Esophagus muscularis mucosa (tissue), 4 donors: ENCODE data around the gene SYT17. TPM values are rescaled to one million over a fixed set of nuclear protein-coding genes. Genes with fewer than 3 reads are reported as not detected.
A peak's percentile ranks its signal among the peaks of the same experiment; 100 is the strongest.

Source experiments
- DNase-seq: peaks from one replicate; pipeline ENCODE4 v3.0.0-alpha.2; 2017; ENCODE audit errors: extremely low spot score
- H3K27ac ChIP-seq, 4 donors: fragments of 200-600 bp; sonication (generic); replicated peaks in 1 of 4; 1 replicate in 3 of 4; 2 replicates in 1 of 4; pipeline ENCODE4 v1.5.1; 2016 to 2019; ENCODE audit warnings: mild to moderate bottlenecking in 1 of 4
- H3K27me3 ChIP-seq, 4 donors: fragments of 200-600 bp; sonication (generic); one replicate each; pipeline versions ENCODE4 v1.5.1 to v1.6.0; 2016 to 2019
- H3K36me3 ChIP-seq, 4 donors: fragments of 200-600 bp; sonication (generic); one replicate each; pipeline ENCODE4 v1.5.1; 2016 to 2019
- H3K4me1 ChIP-seq, 4 donors: fragments of 200-600 bp; sonication (generic); one replicate each; pipeline ENCODE4 v1.5.1; 2016 to 2019
- H3K4me3 ChIP-seq, 4 donors: fragments of 200-600 bp; sonication (generic); 1 replicate in 2 of 4; 2 replicates in 2 of 4; pipeline ENCODE4 v1.5.1; 2016 to 2019; ENCODE audit warnings: mild to moderate bottlenecking in 4 of 4, moderate library complexity in 1 of 4
- H3K9me3 ChIP-seq, 4 donors: fragments of 200-600 bp; sonication (generic); 1 replicate in 3 of 4; 2 replicates in 1 of 4; pipeline ENCODE4 v1.5.1; 2016 to 2019
- CTCF ChIP-seq, 3 experiments: fragments of 200-600 bp in 2 of 3; fragments of 450-650 bp in 1 of 3; sonication (generic) in 2 of 3; IDR thresholded peaks; one replicate each; pipeline ENCODE4 v1.5.1; 2017 to 2019; ENCODE audit warnings: antibody characterized with exemption in 3 of 3, mild to moderate bottlenecking in 2 of 3, moderate library complexity in 1 of 3
- EP300 ChIP-seq: sonication (generic); formaldehyde crosslinking; IDR thresholded peaks from one replicate; pipeline ENCODE4 v1.6.1; 2017; ENCODE audit warnings: antibody characterized with exemption
- POLR2A ChIP-seq: fragments of 450-650 bp; IDR thresholded peaks from one replicate; pipeline ENCODE4 v1.6.1; 2017; ENCODE audit warnings: antibody characterized with exemption, moderate library complexity, mild to moderate bottlenecking, low read depth
- POLR2AphosphoS5 ChIP-seq, 2 donors: sonication (generic); formaldehyde crosslinking; IDR thresholded peaks; one replicate each; pipeline ENCODE4 v1.6.1; 2017; ENCODE audit warnings: antibody characterized with exemption in 2 of 2
- WGBS: methylation state at CpG from one replicate; pipeline ENCODE4 v1.1.5; 2018; 5-methylcytosine and 5-hydroxymethylcytosine counted together
- intact Hi-C: fragments of 100-400 bp; cut with DNase I; formaldehyde crosslinking; loops from one replicate; pipeline ENCODE4 v1.15.1; 2023
- total RNA-seq, 4 donors: library from RNA; depleted of rRNA; stranded (reverse); fragments of >200 nt; gene quantifications; one replicate each; pipeline versions ENCODE4 v1.1.0 to v1.2.1, GENCODE V29; 2016

SYT17 gene
- total RNA-seq, 4 donors from 2014 or later, result 5.0 to 8.7 (median 6.2) TPM

GRCh38 chr16:19210968-19211367, 42.9 kb downstream of the SYT17 start:
- Histone ChIP-seq H3K27me3 (no peaks in the 10 kb centered on the region), H3K4me3 (no peak overlapping the region), H3K27ac (no peak overlapping the region), H3K36me3 (no peaks in the 10 kb centered on the region), H3K9me3 (no peaks in the 10 kb centered on the region), H3K4me1 (no peaks in the 10 kb centered on the region)
- no peak for TF ChIP-seq EP300
- no peak for TF ChIP-seq CTCF (IDR thresholded peaks at IDR 0.05)
- no peak for TF ChIP-seq POLR2AphosphoS5 (IDR thresholded peaks at IDR 0.05)
- TF ChIP-seq POLR2A, result no peak
- 67% methylated on average over 12 of the region's 12 CpGs for WGBS
- intact Hi-C loops, result no loop called here
- no peak for DNase-seq

GRCh38 chr16:19212059-19212458, 44.0 kb downstream of the SYT17 start:
- intact Hi-C loops, result no loop called here
- WGBS, result 86% methylated on average over 5 of the region's 5 CpGs
- no peaks in the 10 kb centered on the region for H3K9me3 ChIP-seq
- H3K36me3 ChIP-seq, result no peaks in the 10 kb centered on the region
- no peaks in the 10 kb centered on the region for H3K4me1 ChIP-seq
- DNase-seq, result no peak
- no peaks in the 10 kb centered on the region for H3K27me3 ChIP-seq
- H3K27ac ChIP-seq, result no peak overlapping the region
- no peak overlapping the region for H3K4me3 ChIP-seq
- TF ChIP-seq POLR2A (no peak), POLR2AphosphoS5 (IDR thresholded peaks at IDR 0.05) (no peak), CTCF (IDR thresholded peaks at IDR 0.05) (no peak), EP300 (no peak)

GRCh38 chr16:19213885-19214284, 45.8 kb downstream of the SYT17 start:
- Histone ChIP-seq H3K36me3 (no peaks in the 10 kb centered on the region), H3K4me3 (no peak overlapping the region), H3K27me3 (no peaks in the 10 kb centered on the region), H3K4me1 (no peaks in the 10 kb centered on the region), H3K27ac (no peak overlapping the region), H3K9me3 (no peaks in the 10 kb centered on the region)
- TF ChIP-seq CTCF (IDR thresholded peaks at IDR 0.05), result peak in 1 of 3 experiments; percentile 7
- TF ChIP-seq EP300, result no peak
- no peak for TF ChIP-seq POLR2AphosphoS5 (IDR thresholded peaks at IDR 0.05)
- TF ChIP-seq POLR2A, result no peak
- DNase-seq, result no peak
- intact Hi-C loops, result no loop called here

GRCh38 chr16:19215705-19216104, 47.7 kb downstream of the SYT17 start:
- TF ChIP-seq EP300 (no peak), POLR2AphosphoS5 (IDR thresholded peaks at IDR 0.05) (no peak), CTCF (IDR thresholded peaks at IDR 0.05) (no peak), POLR2A (no peak)
- no peak overlapping the region for H3K27ac ChIP-seq
- intact Hi-C loops, result no loop called here
- H3K36me3 ChIP-seq, result no peaks in the 10 kb centered on the region
- no peaks in the 10 kb centered on the region for H3K27me3 ChIP-seq
- no peak overlapping the region for H3K4me3 ChIP-seq
- 88% methylated on average over 5 of the region's 5 CpGs for WGBS
- H3K9me3 ChIP-seq, result no peaks in the 10 kb centered on the region
- no peak for DNase-seq
- H3K4me1 ChIP-seq, result no peaks in the 10 kb centered on the region

GRCh38 chr16:19218581-19218980, 50.5 kb downstream of the SYT17 start:
- H3K36me3 ChIP-seq, result no peaks in the 10 kb centered on the region
- no peak overlapping the region for H3K27ac ChIP-seq
- no peak for TF ChIP-seq CTCF (IDR thresholded peaks at IDR 0.05)
- no peak for TF ChIP-seq POLR2AphosphoS5 (IDR thresholded peaks at IDR 0.05)
- no peak for TF ChIP-seq EP300
- TF ChIP-seq POLR2A, result no peak
- no peak overlapping the region for H3K4me3 ChIP-seq
- H3K9me3 ChIP-seq, result no peaks in the 10 kb centered on the region
- no peak for DNase-seq
- 85% methylated on average over 4 of the region's 4 CpGs for WGBS
- H3K27me3 ChIP-seq, result no peaks in the 10 kb centered on the region
- intact Hi-C loops, result no loop called here
- peaks cover 0 to 11% (median 8%) of the 10 kb centered on the region in 4 donors for H3K4me1 ChIP-seq
